ENCODE results near the gene HGFAC. TPM values are rescaled to one million over a fixed set of nuclear protein-coding genes. Genes with fewer than 3 reads are reported as not detected.

The HGFAC gene
- total RNA-seq (2014; rRNA removed; shearing (Covaris generic)), result 0.10 and 0.39 TPM in 2 replicates

GRCh38 chr4:3441501-3442459, at the start of gene HGFAC:
Gene HGFAC (plus strand): TSS chr4:3441968. CDS start chr4:3442002, 34 bp downstream.
- no peak for DNase-seq (ENCODE audit: low spot score)

DNA sequence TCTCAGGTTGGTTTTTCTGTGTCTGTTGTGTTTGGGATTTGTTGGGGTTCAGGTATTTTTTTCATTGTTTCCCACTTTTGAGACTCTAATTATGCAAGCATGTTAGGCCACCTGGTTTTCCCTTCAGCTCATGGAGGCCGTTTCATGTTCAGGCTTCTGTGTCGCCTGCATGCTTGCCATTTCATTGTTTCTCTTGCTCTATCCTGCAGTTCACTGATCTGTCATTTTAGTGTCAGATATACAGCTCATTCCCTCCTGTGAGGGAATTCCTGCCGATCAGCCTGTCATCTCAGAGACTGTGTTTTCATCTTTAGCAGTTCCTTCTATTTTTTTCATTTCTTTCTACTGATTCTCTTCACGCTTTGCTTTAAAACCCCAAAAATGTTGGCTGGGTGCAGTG, 49.4 kb upstream of the HGFAC start:
- no peak for DNase-seq (ENCODE audit: low spot score)

- no peak for DNase-seq (ENCODE audit: low spot score)
Observed at GRCh38 chr4:3393171-3393570, 48.6 kb upstream of the HGFAC start.

GRCh38 chr4:3396600-3396999, 45.2 kb upstream of the HGFAC start:
- DNase-seq (ENCODE audit: low spot score), result no peak

- no peak for DNase-seq (ENCODE audit: low spot score)
Observed at GRCh38 chr4:3397128-3397527, 44.6 kb upstream of the HGFAC start.

DNA sequence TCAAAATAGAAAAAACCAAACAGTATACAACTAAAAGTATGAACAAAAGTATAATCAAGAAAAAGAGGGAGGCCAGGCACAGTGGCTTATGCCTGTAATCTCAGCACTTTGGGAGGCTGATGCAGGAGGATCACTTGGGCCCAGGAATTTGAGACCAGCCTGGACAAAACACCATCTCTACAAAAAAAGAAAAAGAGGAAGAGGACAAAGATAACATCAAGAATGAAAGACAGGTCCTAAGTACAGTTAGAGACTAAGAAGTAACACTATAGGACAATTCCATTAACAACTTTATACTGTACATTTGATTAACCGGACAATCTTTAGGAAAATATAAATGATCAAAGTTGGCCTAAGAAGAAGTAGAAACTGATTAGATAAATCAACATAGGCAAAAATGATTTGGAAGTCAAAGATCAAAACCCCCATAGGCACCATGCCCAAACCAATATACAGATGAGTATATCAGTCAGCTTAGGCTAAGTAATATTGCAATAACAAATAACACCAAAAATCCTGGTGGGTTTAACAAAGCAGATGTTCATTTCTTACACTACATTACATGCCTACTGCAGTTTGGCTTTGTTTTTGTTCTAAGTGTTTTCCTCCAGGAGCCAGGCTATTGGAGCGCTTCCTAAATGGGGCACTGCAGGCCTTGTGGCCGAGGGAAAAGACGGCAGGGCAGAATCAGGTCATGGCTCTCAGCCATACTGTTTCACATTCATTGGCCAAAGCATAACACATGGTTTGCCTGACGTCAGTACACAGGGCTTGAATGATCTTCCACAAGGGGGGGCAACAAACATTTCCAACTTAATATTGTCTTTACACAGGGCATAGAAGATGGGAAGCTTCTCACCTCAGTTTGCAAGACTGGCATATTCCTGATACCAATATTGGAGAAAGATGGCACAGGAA, 42.2 kb upstream of the HGFAC start:
- peak; percentile 68 for DNase-seq (ENCODE audit: low spot score)

- DNase-seq (ENCODE audit: low spot score), result no peak
Observed at GRCh38 chr4:3401436-3402171, 40.2 kb upstream of the HGFAC start.

GRCh38 chr4:3402491-3403347, 39.0 kb upstream of the HGFAC start:
- no peak for DNase-seq (ENCODE audit: low spot score)

GRCh38 chr4:3403348-3403906, 38.3 kb upstream of the HGFAC start:
- DNase-seq (ENCODE audit: low spot score), result no peak

GRCh38 chr4:3404546-3404945, 37.2 kb upstream of the HGFAC start:
- no peak for DNase-seq (ENCODE audit: low spot score)

DNA sequence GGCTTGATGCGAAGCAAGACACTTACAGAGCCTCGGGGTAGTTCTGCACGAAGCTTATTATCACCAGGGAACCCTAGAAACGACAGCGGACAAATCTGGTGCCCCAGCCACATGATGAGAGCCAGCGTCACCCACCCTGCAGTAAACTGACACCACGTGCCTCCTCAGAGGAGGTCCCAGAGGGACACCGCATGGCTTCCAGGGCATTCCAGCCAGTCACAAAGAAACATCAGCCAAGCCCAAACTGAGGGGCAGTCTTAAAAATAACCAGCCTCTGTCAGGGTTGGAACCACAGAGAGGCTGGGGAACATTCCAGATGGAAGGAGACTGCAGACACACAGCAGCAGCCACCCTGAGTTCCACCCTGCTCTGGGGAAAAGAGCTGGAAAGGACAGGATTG, 36.6 kb upstream of the HGFAC start:
- DNase-seq (ENCODE audit: low spot score), result no peak

DNA sequence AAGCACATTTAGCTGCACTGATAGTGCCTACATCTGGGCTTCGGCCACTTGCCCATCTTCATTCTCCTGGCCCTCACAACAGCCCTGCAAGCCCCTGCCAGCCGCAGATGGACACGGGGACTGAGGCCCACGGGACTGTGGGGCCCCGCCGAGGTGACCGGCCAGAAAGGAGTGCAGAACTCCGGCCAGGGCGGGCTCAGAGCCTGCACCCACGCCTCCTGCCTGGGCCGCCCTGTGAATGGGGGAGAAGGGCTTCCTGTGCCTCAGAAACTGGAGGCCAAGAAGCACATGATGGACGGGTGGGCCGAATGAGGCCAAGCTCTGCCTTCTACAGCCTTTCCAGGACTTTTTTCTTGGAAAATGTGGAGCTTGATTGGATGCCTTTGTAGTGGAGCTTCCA, 35.7 kb upstream of the HGFAC start:
- no peak for DNase-seq (ENCODE audit: low spot score)

GRCh38 chr4:3406431-3406830, 35.3 kb upstream of the HGFAC start:
- DNase-seq (ENCODE audit: low spot score), result no peak

GRCh38 chr4:3407171-3407771, 34.5 kb upstream of the HGFAC start:
- no peak for DNase-seq (ENCODE audit: low spot score)

DNA sequence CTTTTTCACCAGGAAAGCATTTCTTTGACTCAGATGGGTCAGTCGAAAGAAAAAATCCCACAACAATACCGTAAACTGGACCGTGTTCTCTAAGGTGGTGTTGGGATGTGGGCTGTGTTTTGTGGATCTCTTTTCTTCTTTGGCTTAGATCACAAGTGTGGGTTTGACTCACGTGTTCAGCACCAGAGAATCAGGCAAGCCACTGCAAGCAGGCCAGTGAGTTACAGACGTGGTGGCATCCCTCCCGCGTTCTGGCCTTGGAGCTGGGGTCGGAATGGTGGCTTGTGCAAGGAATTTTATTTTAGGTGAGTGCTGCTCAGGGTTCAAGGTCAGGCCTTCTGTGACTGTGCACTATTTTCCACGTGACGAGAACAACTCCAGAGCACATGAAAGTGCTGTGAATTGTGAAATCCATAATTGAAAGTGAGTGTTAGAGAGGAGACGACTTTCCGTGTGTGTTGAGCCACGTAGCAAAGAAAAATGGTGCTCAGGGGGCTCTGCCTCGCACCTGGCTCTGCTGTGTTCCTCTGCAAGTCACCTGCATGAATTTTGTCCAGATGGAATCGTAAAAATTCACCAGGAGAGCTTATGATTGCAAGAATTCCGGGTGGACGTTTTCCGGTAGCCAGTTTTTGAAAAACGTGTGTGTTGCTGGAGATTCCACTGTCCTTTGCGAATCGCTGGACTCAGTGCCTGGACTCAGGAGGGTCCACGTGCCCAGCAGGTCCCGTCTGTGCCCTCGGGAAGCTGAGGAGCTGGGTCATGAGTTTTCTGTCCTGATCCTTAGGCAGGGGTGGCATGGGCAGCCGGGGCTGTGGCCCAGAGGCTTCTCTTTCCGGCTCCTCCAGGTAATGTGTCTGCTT, 33.6 kb upstream of the HGFAC start:
- no peak for DNase-seq (ENCODE audit: low spot score)

- no peak for DNase-seq (ENCODE audit: low spot score)
Observed at GRCh38 chr4:3408793-3409330, 32.9 kb upstream of the HGFAC start.

GRCh38 chr4:3409571-3410091, 32.1 kb upstream of the HGFAC start:
- no peak for DNase-seq (ENCODE audit: low spot score)

DNA sequence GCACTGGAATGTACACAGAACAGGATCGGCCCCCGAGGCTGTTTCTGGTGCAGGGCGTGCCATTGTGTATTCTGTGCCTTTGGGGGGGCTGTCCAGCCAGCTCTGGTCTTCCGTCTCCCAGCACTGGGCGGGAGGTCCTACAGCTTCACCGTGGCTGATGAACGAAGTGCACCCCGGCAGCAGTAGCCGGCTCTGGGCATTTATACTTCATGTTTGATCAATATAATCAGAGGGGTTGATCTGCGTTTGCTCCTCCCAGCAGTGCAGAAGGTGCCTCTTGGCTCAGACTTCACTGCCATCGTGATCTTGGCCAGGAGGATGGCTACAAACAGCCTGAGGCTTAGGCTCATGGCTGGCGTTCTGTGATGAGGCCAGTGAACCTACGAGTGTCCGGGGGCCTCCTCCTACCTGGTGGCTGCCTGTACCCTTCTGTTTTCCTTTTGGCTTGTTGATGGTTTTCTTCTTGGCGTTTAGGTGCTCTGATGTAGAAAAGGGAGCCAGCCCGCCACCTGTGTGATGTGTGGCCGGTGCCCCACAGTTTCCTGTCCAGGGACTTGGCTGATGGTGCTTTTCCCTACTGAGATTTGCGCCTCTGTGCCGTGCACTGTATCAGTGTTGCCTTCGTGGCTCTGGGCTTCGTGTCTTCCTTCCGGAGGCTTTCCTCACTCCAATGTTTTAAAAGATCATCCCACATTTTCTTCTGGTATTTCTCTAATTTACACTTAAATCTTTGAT, 31.2 kb upstream of the HGFAC start:
- DNase-seq (ENCODE audit: low spot score), result no peak

Data from H4 (cell line).